Psoas muscle (tissue), 8 donors: ENCODE results near the gene ZBED4. TPM values are rescaled to one million over a fixed set of nuclear protein-coding genes. Genes with fewer than 3 reads are reported as not detected.

Experiments
- ATAC-seq, 4 donors: fragments of 200-7000 bp; cut with Tn5 transposase; one replicate each; pipeline ENCODE4 v1.9.1; 2020; ENCODE audit warnings: moderate library complexity in 3 of 4, mild to moderate bottlenecking in 2 of 4
- DNase-seq, 2 donors: peaks; one replicate each; pipeline ENCODE4 v3.0.0-alpha.2; 2020
- H3K27ac ChIP-seq: fragments of 200-600 bp; one replicate; pipeline ENCODE4 v1.8.0; 2022
- H3K27me3 ChIP-seq, 3 donors: fragments of 200-600 bp in 1 of 3; one replicate each; pipeline versions ENCODE4 v1.6.1 to v1.8.0; 2013 to 2022; ENCODE audit warnings: low read length in 2 of 3, mild to moderate bottlenecking in 2 of 3, moderate library complexity in 1 of 3; ENCODE audit not compliant: insufficient read depth in 3 of 3
- H3K36me3 ChIP-seq, 2 donors: fragments of 200-600 bp in 1 of 2; one replicate each; pipeline versions ENCODE4 v1.6.1 to v1.8.0; 2013 to 2022; ENCODE audit warnings: low read depth in 1 of 2, mild to moderate bottlenecking in 1 of 2, moderate library complexity in 1 of 2; ENCODE audit not compliant: insufficient read depth in 1 of 2
- H3K4me1 ChIP-seq: fragments of 200-600 bp; one replicate; pipeline ENCODE4 v1.8.0; 2022
- H3K4me3 ChIP-seq: fragments of 200-600 bp; one replicate; pipeline ENCODE4 v1.8.0; 2022; ENCODE audit warnings: mild to moderate bottlenecking
- H3K9me3 ChIP-seq: fragments of 200-600 bp; one replicate; pipeline ENCODE4 v1.8.0; 2022
- CTCF ChIP-seq: fragments of 200-600 bp; IDR thresholded peaks from one replicate; pipeline ENCODE4 v1.8.0; 2022; ENCODE audit warnings: antibody characterized with exemption
- WGBS, 3 donors: extraction: QIAGEN DNeasy Blood & Tissue Kit; methylation state at CpG; one replicate each; pipeline versions ENCODE4 v1.1.6 to v1.1.7; 2013; 5-methylcytosine and 5-hydroxymethylcytosine counted together
- intact Hi-C, 2 donors: fragments of 100-400 bp; cut with DNase I; formaldehyde crosslinking; loops; one replicate each; pipeline versions ENCODE4 v1.11.0 to v1.14.2; 2022
- polyA plus RNA-seq, 3 donors: library from polyadenylated mRNA; stranded (reverse); fragments of 200-250 nt; gene quantifications; one replicate each; pipeline ENCODE4 v1.2.3, GENCODE V29; 2013
- total RNA-seq, 4 donors: library from RNA; stranded (reverse); fragmentation: NEBNext Ultra II Directional in 2 of 4; extraction: Animal tissue kit (Norgen Biotek cat#: 25700) in 2 of 4; gene quantifications; one replicate each; pipeline versions ENCODE4 v1.2.1 to v1.2.4, GENCODE V29; 2021 to 2023
- donor health status: healthy with polysubstance abuse.
- donor health status: DM: no; HTN: no; CAD: no; lungs with moderate emphysema.
- donor health status: Bipolar disorder and iron deficiency.
- donor health status: healthy.
- donor health status: DM: yes; HTN: yes; CAD: no.
- donor health status: DM: no; HTN: no; CAD: no.
- donor health status: DM: no; HTN: no; CAD: no.
- donor health status: DM: yes; HTN: yes; CAD: no.

Gene ZBED4
- total and polyA plus RNA-seq, 7 donors = 3.3 to 17.9 (median 8.3) TPM

GRCh38 chr22:49828599-49828965 is 25.1 kb upstream of the ZBED4 start:
- ATAC-seq (peak in 1 of 4 donors; percentile 8), DNase-seq (peak in 1 of 2 donors; percentile 51)
- Histone ChIP-seq H3K27me3 (no peaks in the 10 kb centered on the region), H3K27ac (no peak overlapping the region), H3K36me3 (peaks cover 0 to 7% of the 10 kb centered on the region in 2 donors), H3K4me3 (no peak overlapping the region), H3K4me1 (peaks cover 25% of the 10 kb centered on the region), H3K9me3 (no peaks in the 10 kb centered on the region)
- 89 to 92% (median 91%) methylated on average over 10 to 14 of the region's 14 CpGs for WGBS, 3 donors
- no peak for TF ChIP-seq CTCF
- intact Hi-C loops = loop anchor here in 1 of 2 donors (5.0 kb wide), 1 partner anchor 41 kb away; no protein-coding TSS in a partner anchor

GRCh38 chr22:49829044-49829853 is 24.4 kb upstream of the ZBED4 start:
- no peak for TF ChIP-seq CTCF
- peaks cover 21% of the 10 kb centered on the region for H3K4me1 ChIP-seq
- no peaks in the 10 kb centered on the region for H3K27me3 ChIP-seq
- intact Hi-C loops = loop anchor here in 1 of 2 donors (5.0 kb wide), 1 partner anchor 42 kb away; no protein-coding TSS in a partner anchor
- DNase-seq = peak in 1 of 2 donors; percentile 49
- WGBS, 3 donors = 94 to 97% (median 94%) methylated on average over 17 of the region's 17 CpGs
- H3K36me3 ChIP-seq = peaks cover 0 to under 1% of the 10 kb centered on the region in 2 donors
- no peaks in the 10 kb centered on the region for H3K9me3 ChIP-seq
- no peak overlapping the region for H3K4me3 ChIP-seq
- ATAC-seq = no peak
- no peak overlapping the region for H3K27ac ChIP-seq

GRCh38 chr22:49833340-49834007 is 20.2 kb upstream of the ZBED4 start:
- intact Hi-C loops = no loop called here
- no peaks in the 10 kb centered on the region for H3K27me3 ChIP-seq
- ATAC-seq (no peak), DNase-seq (peak in 1 of 2 donors; percentile 24)
- no peaks in the 10 kb centered on the region for H3K36me3 ChIP-seq
- WGBS, 3 donors = 82 to 85% (median 84%) methylated on average over 11 of the region's 11 CpGs
- TF ChIP-seq CTCF = no peak
- H3K9me3 ChIP-seq = no peaks in the 10 kb centered on the region
- no peak overlapping the region for H3K4me3 ChIP-seq
- no peak overlapping the region for H3K27ac ChIP-seq
- no peaks in the 10 kb centered on the region for H3K4me1 ChIP-seq

- no peak overlapping the region for H3K4me3 ChIP-seq
- H3K27me3 ChIP-seq = no peaks in the 10 kb centered on the region
- H3K4me1 ChIP-seq = no peaks in the 10 kb centered on the region
- H3K36me3 ChIP-seq = no peaks in the 10 kb centered on the region
- intact Hi-C loops = no loop called here
- H3K9me3 ChIP-seq = no peaks in the 10 kb centered on the region
- WGBS, 3 donors = 77 to 79% (median 78%) methylated on average over 27 to 29 of the region's 29 CpGs
- DNase-seq (peak in 1 of 2 donors; percentile 43), ATAC-seq (no peak)
- TF ChIP-seq CTCF = no peak
- no peak overlapping the region for H3K27ac ChIP-seq
Observed at GRCh38 chr22:49838771-49839717, 14.6 kb upstream of the ZBED4 start.
